Activated CD8-positive, alpha-beta memory T cell treated with anti-CD3 and anti-CD28 coated beads, Interleukin-2, amount 50 U/mL, for 24 hours (primary cell): ENCODE data around the gene CACNA2D3.
"Not testable (repeated sequence)": the region's sequence is repeated elsewhere in the genome, so short reads cannot be mapped to it uniquely, and the experiment has no call there.

Source experiments
- DNase-seq: peaks from one replicate; pipeline ENCODE4 v3.0.0-alpha.2; 2020; ENCODE audit errors: extremely low read depth

The CACNA2D3 gene

GRCh38 chr3:55078876-55079275 lies 956.5 kb downstream of the CACNA2D3 start:
- no peak for DNase-seq

- no peak for DNase-seq
These were observed 962.9 kb downstream of the CACNA2D3 start for GRCh38 chr3:55085231-55085630.

GRCh38 chr3:55089211-55089610 lies 966.9 kb downstream of the CACNA2D3 start:
- no peak for DNase-seq

GRCh38 chr3:55090291-55090690 lies 967.9 kb downstream of the CACNA2D3 start:
- no peak for DNase-seq

- no peak for DNase-seq
These were observed 968.4 kb downstream of the CACNA2D3 start for GRCh38 chr3:55090746-55091145.

- DNase-seq: no peak
These were observed 969.3 kb downstream of the CACNA2D3 start for GRCh38 chr3:55091381-55092225.

- DNase-seq: no peak
These were observed 972.3 kb downstream of the CACNA2D3 start for GRCh38 chr3:55094676-55095075.

- no peak for DNase-seq
These were observed 975.1 kb downstream of the CACNA2D3 start for GRCh38 chr3:55097441-55097840.

GRCh38 chr3:55105647-55106046 lies 983.3 kb downstream of the CACNA2D3 start:
- no peak for DNase-seq

- no peak for DNase-seq
These were observed 984.8 kb downstream of the CACNA2D3 start for GRCh38 chr3:55107187-55107586.

- DNase-seq: not testable (repeated sequence)
These were observed 989.6 kb downstream of the CACNA2D3 start for GRCh38 chr3:55111906-55112305.

- DNase-seq: no peak
These were observed 996.1 kb downstream of the CACNA2D3 start for GRCh38 chr3:55118451-55118850.

- no peak for DNase-seq
These were observed 996.9 kb downstream of the CACNA2D3 start for GRCh38 chr3:55119268-55119667.

GRCh38 chr3:55122312-55122711 lies 1000.0 kb downstream of the CACNA2D3 start:
- DNase-seq: no peak
